ENCODE results near the gene PSMB7.

DNA sequence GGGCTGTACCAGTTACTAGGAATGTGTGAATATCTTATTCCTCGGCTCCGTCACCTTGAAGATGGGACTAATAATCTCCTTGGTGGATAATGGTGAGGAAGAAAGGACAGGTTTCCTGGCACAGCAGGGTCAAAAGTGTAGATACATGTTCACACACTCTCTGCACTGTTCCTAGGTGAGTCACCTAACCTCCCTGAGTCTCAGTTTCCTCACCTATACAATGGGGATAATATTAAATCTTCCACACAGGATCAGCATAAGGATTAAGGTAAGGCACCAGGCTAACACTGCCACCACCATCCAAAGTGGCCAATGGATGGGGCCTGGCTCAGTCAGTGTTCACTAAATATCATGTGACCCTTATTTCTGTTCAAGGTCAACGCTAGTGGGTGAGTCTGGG, 66.9 kb downstream of the PSMB7 start:
- TF ChIP-seq EZH2 (IDR thresholded peaks at IDR 0.05; ENCODE audit: low read depth, low read length, severe bottlenecking) (no peak), CBX8 (IDR thresholded peaks at IDR 0.05; ENCODE audit: borderline replicate concordance, low read depth, low read length) (no peak)

Measured in H1 (cell line).